AG20443 (cell line): ENCODE results near the gene PHLDB1.
"Not testable (repeated sequence)": the region's sequence is repeated elsewhere in the genome, so short reads cannot be mapped to it uniquely, and the experiment has no call there.

ENCODE experiments used
- DNase-seq: peaks from one replicate; pipeline ENCODE4 v3.0.0; 2012; ENCODE audit warnings: low spot score, mixed read lengths

The PHLDB1 gene

DNA sequence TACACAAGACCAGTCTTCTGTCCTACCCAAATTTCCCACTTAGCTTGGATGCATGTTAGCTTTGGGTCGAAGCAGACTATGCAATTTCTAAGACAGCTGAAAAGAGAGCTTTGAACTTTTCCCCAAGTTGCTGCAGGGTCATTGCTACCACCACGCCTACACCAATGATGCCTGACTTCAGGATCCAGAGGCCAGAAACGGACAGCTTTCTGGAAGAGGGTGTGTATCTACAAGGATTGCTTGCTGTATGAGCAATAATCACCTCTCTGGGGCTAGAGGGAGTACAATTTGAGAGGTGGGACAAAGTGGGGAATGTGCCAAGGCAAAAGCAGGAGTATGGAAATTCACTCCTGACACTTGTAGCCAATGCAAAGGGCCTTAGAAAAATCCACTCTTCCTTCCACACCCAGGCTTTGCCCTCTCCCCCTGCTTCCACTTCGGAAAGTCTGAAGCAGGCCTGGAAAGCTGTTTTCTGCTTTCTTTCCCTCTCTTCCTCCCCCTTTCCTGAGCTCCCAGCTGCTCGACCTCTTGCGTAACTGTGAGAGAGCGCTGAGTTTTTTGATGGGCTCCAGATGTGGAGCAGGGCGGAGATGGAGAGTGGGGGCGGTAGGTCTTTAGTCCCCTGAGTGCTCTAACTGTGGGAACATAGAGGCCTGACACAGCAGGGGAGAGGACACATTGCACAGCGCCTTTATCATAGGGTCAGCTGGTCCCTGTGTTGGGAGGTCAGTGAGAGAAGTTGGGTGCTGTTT is 2.1 kb upstream of the PHLDB1 start:
- DNase-seq = peak; percentile 81

DNA sequence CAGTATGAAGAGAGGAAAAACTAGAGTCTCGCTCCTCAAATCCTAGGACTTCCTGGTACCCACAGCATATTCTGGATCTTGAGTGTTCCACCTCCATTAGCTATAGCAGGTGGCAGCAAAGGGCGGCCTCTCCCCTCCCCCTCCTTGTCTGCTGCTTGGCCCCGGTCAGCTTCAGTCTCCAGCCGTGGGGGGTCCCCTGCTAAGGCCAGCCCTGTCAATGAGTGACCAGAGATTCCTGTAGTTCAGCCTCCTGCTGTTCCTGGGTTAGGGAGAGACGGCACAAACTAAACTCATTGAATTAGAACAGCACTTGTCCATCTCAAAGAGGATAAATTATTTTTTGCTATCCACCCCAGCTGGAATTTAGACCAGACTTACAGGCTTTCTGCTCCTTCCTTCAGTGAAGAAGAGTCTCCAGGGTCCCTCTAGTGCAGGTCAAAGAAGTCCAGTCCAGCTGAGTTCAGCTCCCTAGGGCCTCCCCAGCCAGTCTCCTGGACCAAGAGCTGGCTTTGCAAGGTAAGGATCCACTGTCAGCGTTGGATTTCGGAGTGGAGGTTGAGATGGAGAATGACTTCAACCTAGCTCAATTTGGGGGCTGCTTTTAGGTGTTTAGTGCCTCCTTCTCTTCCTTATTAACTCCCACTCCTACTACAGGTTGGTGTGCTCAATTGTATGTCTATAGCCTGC is 1.1 kb upstream of the PHLDB1 start:
- no peak for DNase-seq

DNA sequence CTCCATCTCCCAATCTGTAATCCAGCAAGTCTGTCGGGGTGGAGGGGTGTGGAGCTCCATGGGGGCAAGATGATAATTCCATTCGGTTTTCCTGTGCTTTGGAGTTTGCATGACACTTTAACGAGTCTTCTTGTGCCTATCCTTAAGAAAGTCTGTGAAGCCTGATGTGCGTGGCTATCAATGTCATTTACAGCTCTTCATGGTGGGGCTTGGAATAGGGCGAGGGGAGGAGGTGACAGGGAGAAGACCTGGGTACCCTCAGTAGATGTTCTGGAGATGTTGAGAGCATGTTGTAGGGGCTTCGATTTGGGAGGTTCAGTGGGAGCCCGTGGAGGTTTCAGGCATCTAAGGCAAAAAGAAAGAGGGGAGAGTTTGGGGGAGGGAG is 579 bp upstream of the PHLDB1 start:
- no peak for DNase-seq

GRCh38 chr11:118608360-118609227 is 1.2 kb downstream of the PHLDB1 start:
- DNase-seq = peak; percentile 89

DNA sequence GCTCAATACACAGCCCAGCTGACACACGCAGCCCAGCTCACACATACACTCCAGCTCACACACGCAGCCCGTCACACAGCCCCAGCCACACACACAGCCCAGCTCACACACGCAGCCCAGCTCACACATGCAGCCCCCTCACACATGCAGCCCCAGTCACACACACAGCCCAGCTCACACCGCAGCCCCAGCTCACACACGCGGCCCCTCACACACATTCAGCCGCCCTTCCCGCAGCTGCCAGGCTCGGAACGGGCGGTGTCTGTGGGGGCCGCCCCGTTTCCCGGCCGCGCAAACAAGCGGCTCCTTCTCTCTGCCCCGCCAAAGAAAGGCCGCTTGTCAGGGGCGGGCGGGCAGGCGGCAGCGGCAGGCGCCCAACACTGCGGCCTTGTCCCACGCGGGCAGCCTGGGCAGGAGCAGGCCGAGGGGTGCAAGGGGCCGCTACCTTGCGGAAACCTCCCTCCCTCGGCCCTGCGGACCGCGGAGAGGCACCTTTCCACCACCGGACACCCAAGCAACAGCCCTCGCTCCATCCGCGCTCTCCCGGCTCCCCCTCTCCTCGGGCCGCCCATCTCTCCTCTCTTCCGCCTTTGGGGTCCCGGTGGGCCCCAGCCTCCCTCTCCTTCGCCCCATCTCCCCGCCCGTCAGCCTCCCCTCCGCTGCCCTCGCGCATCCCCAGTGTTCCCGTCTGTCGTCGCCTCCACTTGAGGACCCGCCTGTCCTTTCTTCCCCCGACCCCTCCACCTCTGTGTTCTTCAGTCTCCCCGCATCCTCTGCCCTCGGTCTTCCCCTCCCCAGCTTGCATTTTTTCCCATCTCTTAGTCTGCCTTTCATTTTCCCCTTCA is 2.2 kb downstream of the PHLDB1 start:
- no peak for DNase-seq

- DNase-seq = no peak
Observed at GRCh38 chr11:118610225-118610772, 2.9 kb downstream of the PHLDB1 start.

DNA sequence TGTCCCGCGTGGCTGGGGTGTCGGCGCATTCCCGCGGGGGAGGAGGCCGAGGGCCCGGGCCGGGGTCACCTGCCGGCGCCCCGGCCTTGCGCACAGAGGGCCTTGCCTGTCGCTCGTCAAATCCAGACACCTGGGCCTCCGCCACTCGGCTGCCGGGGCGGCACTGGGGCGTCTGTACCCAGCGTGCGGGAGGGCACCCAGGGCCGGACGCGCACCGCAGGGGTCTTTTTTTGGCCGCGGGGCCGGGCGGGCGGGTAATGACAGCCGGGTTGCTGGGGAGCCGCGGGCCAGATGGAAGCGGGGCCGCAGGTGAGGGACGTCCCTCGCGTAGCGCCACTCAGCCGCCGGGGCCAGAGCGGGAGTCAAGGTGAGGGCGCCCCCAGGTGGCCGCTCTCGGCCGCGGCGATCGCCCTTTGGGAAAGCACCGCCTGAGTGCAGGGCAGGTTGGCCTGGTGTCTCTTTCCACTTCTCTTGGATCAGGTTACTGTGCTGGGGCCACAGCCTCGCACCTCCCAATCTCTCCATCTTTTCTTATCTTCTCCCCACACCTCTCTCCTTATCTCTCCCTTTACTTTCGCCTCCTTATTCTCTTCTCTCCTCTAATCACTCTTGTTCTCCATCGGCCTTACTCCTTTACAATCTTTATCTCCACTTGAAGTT is 3.5 kb downstream of the PHLDB1 start:
- peak; percentile 63 for DNase-seq

DNA sequence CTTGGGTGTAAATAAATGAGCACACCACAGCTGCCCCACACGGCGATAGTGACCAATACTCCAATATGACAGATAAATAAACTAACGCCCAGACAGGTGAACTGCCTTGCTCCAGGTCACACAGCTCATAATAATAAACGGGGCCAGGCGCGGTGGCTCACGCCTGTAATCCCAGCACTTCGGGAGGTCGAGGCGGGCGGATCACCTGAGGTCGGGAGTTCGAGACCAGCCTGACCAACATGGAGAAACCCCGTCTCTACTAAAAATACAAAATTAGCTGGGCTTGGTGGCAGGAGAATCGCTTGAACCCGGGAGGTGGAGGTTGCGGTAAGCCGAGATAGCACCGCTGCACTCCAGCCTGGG is 4.0 kb downstream of the PHLDB1 start:
- not testable (repeated sequence) for DNase-seq

DNA sequence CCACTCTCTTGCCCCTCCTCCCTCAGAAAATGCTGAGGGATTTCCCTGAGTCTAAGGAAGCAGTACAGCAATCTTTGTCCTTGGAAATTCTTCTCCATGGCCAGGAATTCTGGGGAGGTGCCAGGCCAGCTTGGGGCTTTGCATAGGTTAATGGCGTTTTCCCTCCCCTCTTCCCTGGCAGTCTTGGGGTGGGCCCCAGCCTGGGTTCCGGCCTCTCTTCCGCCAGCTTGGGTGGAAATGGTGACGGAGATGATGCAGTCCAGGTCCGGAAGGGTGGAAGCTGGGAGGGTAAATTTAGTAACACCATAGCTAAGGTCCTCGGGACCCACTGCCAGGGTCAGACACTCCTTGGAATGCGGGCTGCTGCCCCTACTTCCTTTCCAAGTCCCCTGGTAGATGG is 5.0 kb downstream of the PHLDB1 start:
- DNase-seq = no peak

- DNase-seq = no peak
Observed at GRCh38 chr11:118614511-118614910, 7.1 kb downstream of the PHLDB1 start.

DNA sequence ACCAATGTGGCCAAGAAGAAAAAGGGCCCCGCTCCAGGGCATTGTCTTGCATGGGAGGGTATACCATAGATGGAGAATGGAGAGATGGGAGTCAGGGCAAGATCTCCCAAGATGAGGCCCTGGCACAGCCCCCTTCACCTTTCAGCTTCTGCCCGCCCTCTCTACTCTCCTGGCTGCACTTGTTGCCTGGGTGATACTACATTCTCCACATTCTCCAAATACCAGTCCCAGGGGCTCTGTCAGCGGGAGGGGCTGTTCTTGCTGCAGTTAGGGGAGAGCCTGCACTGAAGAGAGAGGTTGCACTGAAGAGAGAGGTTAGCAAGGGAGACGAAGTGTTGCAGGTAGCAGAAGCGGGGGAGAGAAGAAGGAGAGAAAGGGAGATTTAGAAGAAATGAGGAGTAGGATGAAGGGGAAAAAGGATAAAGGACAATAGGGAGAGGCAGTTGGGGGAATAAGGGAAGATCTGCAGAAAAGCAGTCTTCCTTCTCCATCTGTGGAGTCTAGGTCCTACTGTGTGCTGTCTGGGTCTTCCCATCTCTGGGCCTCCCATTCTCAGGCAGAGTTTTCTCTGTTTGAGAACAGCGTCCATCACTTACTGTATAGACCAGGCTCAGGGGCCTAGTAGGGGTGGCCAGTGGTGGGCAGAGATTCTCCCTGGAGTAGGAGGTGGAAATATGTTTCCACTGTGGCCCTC is 8.0 kb downstream of the PHLDB1 start:
- DNase-seq = no peak

DNA sequence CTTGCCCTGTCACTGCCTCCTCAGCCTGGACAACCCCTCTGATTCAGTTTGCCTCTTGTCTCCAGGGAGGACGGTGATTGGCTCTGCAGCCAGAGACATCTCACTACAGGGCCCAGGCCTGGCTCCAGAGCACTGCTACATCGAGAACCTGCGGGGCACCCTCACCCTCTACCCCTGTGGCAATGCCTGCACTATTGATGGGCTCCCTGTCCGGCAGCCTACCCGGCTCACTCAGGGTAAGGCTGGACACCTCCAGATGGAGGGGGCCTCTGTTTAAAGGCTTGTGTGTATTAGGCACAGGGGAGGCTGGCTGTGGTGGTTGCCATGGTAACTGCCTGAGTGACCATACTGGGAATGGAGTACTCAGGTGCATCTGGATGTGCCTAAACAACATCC is 8.6 kb downstream of the PHLDB1 start:
- no peak for DNase-seq

GRCh38 chr11:118618115-118618990 is 10.9 kb downstream of the PHLDB1 start:
- DNase-seq = peak; percentile 65

DNA sequence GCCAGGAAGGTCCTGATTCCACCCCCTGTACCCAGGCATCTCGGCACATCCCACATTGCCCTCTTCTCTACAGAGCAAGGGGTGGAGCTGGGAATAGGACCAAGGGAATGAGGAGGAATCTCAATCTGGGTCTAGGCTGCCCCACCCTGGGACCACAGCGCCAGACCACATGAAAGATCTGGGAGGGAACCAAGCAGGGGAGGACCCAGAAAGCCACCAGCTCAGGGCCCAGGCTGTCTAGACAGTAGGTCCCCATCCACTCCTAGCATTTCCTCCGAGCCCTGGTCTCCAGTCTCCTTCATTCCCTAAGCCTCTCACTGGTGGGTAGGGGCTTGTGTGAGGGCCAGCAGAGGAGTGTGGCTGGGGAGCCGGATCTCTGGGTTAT is 11.6 kb downstream of the PHLDB1 start:
- DNase-seq = peak; percentile 83

DNA sequence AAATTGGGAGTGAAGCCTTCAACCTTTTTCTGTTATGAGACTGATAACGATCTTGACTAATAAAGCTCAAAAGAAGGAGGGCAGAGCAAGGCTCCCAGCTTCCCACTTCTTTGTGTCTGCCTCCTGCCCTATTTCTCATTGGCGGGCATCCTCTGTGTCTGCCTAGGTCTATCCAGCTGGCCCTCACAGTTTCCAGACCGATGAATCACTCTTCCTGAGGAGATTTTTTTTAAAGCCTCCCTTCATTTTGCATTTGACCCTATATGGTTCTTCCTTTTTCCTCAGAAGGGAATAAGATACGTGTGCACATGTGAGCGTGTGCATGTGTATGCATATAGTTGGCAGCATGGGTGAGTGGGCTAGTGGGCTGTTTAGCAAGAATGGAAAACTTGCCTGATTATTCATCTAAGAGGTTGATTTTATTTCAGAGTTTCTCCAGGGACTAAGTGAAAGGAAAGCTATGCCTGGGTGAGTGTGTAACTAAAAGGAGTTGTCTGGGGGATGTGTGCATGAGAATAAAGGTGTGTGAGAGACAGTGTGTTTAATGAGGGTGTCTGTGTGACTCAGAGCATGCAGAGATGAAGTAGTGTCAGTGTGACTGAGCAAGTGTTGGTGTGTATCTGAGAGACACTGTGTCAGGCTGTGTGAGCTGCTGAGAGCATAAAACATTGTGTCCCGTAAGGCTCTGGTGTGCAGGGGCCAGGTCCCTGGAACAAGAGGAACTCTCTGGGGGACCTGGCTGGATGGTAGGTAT is 12.2 kb downstream of the PHLDB1 start:
- peak; percentile 81 for DNase-seq

DNA sequence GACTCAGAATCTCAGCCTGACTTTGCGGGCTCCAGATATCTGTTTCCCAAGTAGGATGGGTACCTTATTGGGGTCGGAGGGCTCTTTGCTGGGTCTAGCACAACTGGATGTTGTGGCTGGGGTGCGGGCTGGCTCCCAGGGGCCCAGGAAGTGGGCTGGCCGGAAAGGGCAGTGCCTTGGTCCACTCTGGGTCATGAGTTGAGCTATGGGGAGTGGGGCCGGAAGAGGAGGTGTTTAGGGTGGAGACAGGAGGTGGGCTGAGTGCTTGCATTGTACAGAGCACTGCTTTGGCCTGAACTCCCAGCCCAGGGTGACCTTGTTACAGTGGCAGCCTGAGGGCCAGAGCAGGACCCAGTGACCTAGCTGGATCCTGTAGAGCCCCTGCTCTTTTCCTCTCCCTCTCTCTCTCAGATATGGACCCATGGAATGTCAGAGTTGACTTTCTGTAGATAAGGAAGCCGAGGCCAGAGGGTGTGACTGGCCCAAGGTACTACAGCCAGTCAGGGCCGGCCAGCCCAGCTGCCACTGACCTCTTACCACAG is 13.2 kb downstream of the PHLDB1 start:
- DNase-seq = no peak

DNA sequence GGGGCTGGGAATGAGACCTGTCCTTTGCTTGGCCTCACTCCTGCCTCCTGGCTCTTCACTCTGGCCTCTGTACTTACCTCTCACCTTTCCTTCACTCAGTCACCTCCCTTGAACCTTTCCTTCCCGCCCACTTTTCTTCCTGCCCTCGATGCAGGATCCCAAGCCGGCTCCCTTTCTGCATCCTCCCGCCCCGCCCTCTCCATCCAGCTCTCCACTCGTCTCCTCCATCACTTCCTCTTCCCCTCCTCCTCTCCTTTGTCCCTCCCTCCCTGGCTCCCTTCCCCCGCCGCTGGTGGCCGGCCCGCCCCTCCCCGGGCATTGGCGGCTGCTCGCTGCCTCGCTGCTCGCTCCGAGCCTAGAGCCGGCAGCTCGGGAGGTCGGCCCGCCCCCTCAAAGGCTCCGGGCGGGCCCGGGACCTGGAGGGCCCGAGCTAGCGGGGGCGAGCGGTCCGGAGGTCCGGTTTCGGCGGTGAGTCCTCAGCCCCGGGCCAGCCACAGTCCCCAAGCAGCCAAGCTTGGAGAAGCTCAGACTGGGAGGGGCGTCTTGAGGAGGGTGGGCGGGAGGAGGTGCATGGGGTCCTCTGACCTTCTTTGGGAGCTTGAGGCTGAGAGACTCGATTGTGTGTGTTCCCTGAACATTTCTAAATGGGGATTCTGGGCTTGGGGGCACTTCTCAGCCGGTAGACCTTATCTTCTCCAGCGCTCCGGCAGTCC is 13.8 kb downstream of the PHLDB1 start:
- DNase-seq = peak; percentile 89
